Measurements from ENCODE around the gene NALF2.

NALF2 gene

GRCh38 chrX:69543572-69543971 lies 39.4 kb downstream of the NALF2 start:
- H3K36me3 Mint-ChIP-seq: no peaks in the 10 kb centered on the region
- peaks cover 7 to 20% of the 10 kb centered on the region in 2 donors for H3K4me1 Mint-ChIP-seq

GRCh38 chrX:69546417-69546816 lies 42.3 kb downstream of the NALF2 start:
- H3K27ac Mint-ChIP-seq: no peak overlapping the region
- no peak for ATAC-seq (replicated peaks)
- H3K36me3 Mint-ChIP-seq: no peaks in the 10 kb centered on the region
- H3K27me3 Mint-ChIP-seq: no peaks in the 10 kb centered on the region
- peaks cover 0 to 4% of the 10 kb centered on the region in 2 donors for H3K9me3 Mint-ChIP-seq
- H3K4me3 Mint-ChIP-seq: no peak overlapping the region
- no peak for DNase-seq
- H3K4me1 Mint-ChIP-seq: no peaks in the 10 kb centered on the region

More at GRCh38 chrX:69543572-69543971, 39.4 kb downstream of the NALF2 start:
- no peak overlapping the region for H3K27ac Mint-ChIP-seq
- H3K4me3 Mint-ChIP-seq: no peak overlapping the region
- DNase-seq (no peak), ATAC-seq (replicated peaks) (no peak)
- H3K9me3 Mint-ChIP-seq: peaks cover 0 to 4% of the 10 kb centered on the region in 2 donors
- H3K27me3 Mint-ChIP-seq: peaks cover 0 to 6% of the 10 kb centered on the region in 2 donors

- Mint-ChIP-seq H3K27me3 (no peaks in the 10 kb centered on the region), H3K36me3 (no peaks in the 10 kb centered on the region), H3K4me1 (no peaks in the 10 kb centered on the region), H3K9me3 (peaks cover 0 to 4% of the 10 kb centered on the region in 2 donors), H3K27ac (no peak overlapping the region), H3K4me3 (no peak overlapping the region)
- DNase-seq (no peak), ATAC-seq (replicated peaks) (no peak)
Observed at GRCh38 chrX:69546978-69547377, 42.9 kb downstream of the NALF2 start.

GRCh38 chrX:69551421-69552009 lies 47.4 kb downstream of the NALF2 start:
- peaks cover 0 to 4% of the 10 kb centered on the region in 2 donors for H3K9me3 Mint-ChIP-seq
- no peak overlapping the region for H3K27ac Mint-ChIP-seq
- ATAC-seq (replicated peaks) (no peak), DNase-seq (no peak)
- no peaks in the 10 kb centered on the region for H3K36me3 Mint-ChIP-seq
- no peaks in the 10 kb centered on the region for H3K4me1 Mint-ChIP-seq
- H3K4me3 Mint-ChIP-seq: no peak overlapping the region
- no peaks in the 10 kb centered on the region for H3K27me3 Mint-ChIP-seq

GRCh38 chrX:69552512-69552911 lies 48.4 kb downstream of the NALF2 start:
- no peak for ATAC-seq (replicated peaks)
- Mint-ChIP-seq H3K36me3 (no peaks in the 10 kb centered on the region), H3K4me1 (no peaks in the 10 kb centered on the region), H3K27ac (no peak overlapping the region), H3K4me3 (no peak overlapping the region), H3K9me3 (peaks cover 0 to 3% of the 10 kb centered on the region in 2 donors), H3K27me3 (no peaks in the 10 kb centered on the region)
- no peak for DNase-seq

All from stimulated activated naive B cell treated with anti-CD40 and anti-IgM and Interleukin-4, amounts not matched to agents 10 μg/mL and 1 μg/mL and 100 μg/mL, for 72 hours (primary cell).